ENCODE results near the gene ANKLE2.

ANKLE2 gene

DNA sequence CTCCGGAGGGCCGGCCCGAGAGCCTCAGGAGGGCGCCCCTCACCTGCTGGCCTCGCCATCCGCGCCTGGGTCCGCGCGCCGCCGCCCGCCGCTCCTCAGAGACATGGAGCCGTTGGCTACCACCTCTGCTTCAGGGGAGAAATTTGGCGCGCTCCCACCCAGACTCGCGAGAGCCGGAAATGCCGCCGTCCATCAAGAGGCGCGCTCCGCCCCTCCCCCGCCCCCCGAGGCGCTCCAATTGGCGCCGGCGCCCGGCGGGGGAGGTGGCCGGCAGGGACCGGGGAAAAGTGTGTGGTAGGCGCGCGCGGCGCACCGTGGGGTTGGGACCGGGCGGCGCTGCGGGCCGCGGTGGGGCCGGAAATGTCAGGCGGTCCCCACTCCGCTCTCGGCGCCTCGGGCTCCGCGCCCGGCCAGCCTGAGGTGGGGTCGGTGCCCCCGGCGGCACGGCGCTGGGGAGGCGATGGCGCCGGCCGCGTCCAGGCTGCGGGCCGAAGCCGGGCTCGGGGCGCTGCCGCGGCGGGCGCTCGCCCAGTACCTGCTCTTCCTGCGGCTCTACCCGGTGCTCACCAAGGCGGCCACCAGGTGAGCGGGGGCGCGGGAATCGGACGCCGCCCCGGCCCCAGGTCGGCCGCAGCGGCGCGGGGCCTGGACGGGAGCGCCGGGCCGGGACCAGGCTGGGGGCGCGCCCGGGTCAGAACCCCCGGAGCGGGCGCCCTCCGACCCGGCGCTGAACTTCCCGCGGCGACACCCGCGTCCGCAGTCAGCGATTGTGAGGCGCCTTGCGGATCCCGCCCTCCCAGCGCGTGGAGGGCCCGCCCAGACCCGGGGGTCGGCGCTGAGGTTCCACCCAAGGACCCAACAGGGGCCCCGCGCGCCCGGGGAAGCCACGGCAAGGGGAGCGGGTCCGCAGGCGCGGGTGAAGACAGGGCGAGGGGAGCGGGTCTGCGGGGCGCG, 74.1 kb downstream of the ANKLE2 start, which contains the start of the genes POLE and PXMP2:
Gene POLE, minus strand, starts transcription at position 132 of the 954 bp plus-strand sequence. Its CDS starts 27 bp downstream, at position 105.
Gene PXMP2, plus strand, starts transcription at position 377 of the 954 bp plus-strand sequence. Its CDS starts 84 bp downstream, at position 461.
- peak; percentile 90 for DNase-seq (ENCODE audit: low read depth)

GRCh38 chr12:132686825-132687210, 74.8 kb downstream of the ANKLE2 start:
- no peak for DNase-seq (ENCODE audit: low read depth)

- DNase-seq (ENCODE audit: low read depth), result no peak
These were observed 76.2 kb downstream of the ANKLE2 start for GRCh38 chr12:132685400-132685799.

GRCh38 chr12:132677492-132677891, 84.1 kb downstream of the ANKLE2 start:
- no peak for DNase-seq (ENCODE audit: low read depth)

- DNase-seq (ENCODE audit: low read depth), result no peak
These were observed 85.7 kb downstream of the ANKLE2 start for GRCh38 chr12:132675757-132676432.

Data from stromal cell of bone marrow (primary cell).